ENCODE results near the gene STK32C. TPM values are rescaled to one million over a fixed set of nuclear protein-coding genes. Genes with fewer than 3 reads are reported as not detected.
"Not testable (repeated sequence)": the region's sequence is repeated elsewhere in the genome, so short reads cannot be mapped to it uniquely, and the experiment has no call there.

STK32C gene
- total RNA-seq, 1 experiment from 2014 or later: 20.7 TPM

DNA sequence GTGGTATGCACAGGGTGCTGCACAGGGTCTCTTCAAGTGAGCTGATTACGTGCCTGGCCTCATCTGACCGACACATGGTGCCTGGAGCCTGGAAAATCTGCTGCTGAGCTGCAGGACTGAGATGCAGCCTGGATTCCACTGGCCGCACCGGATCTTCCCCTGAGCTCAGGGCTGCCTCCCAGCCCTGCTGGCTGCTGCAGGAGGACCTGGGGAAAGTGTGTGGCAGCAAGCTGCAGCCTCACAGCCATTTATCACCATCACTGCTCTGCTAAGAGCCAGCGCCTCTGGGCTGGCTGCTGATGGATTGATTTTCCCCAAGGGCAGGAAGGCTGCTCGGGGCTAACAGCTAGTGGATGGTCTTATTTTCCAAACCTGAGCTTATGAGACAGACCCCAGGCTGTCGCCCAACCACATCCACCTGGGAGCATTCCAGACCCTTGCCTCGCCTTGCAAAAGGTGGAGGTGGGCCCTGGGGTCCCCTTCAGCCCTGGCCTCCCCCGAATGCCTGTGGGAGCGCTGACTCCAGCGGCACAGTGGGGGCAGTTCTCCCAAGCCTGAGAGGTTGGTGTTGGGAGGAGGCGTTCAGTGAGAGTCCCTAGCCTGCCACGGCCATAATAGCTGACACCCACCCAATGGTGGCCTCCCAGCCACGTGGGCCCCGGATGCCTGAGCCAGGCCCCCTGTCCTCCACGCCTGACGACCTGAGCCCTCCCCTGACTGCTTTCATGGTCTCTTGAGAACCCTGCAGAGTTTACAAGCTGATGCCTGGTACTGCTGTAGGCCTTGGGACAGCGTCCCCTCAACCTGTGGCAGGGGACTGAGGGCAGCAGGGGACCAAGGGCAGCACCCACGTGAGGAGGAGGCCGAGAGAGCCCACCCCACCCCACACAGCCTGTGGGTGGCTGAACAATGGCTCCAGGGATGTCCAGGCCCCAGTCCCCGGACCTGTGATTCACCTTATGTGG, 38.2 kb downstream of the STK32C start:
- TF ChIP-seq, protein P1, sequence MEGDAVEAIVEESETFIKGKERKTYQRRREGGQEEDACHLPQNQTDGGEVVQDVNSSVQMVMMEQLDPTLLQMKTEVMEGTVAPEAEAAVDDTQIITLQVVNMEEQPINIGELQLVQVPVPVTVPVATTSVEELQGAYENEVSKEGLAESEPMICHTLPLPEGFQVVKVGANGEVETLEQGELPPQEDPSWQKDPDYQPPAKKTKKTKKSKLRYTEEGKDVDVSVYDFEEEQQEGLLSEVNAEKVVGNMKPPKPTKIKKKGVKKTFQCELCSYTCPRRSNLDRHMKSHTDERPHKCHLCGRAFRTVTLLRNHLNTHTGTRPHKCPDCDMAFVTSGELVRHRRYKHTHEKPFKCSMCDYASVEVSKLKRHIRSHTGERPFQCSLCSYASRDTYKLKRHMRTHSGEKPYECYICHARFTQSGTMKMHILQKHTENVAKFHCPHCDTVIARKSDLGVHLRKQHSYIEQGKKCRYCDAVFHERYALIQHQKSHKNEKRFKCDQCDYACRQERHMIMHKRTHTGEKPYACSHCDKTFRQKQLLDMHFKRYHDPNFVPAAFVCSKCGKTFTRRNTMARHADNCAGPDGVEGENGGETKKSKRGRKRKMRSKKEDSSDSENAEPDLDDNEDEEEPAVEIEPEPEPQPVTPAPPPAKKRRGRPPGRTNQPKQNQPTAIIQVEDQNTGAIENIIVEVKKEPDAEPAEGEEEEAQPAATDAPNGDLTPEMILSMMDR (IDR thresholded peaks at IDR 0.05; ENCODE audit: unreplicated experiment): no peak
- Mint-ChIP-seq H3K4me3 (ENCODE audit: unreplicated experiment) (no peak overlapping the region), H3K36me3 (ENCODE audit: insufficient read depth, unreplicated experiment) (no peaks in the 10 kb centered on the region), H3K27me3 (ENCODE audit: insufficient read depth, unreplicated experiment) (no peaks in the 10 kb centered on the region), H3K4me1 (ENCODE audit: insufficient read depth, unreplicated experiment) (no peaks in the 10 kb centered on the region), H3K27ac (ENCODE audit: low read depth, unreplicated experiment) (no peak overlapping the region), H3K9me3 (ENCODE audit: unreplicated experiment) (no peaks in the 10 kb centered on the region)
- DNase-seq (ENCODE audit: unreplicated experiment): no peak
- POLR2A ChIA-PET: interaction anchor here (0.6 kb wide), 2 partner anchors 21 to 274 kb away, joined by 3 to 4 read pairs; no protein-coding TSS in a partner anchor
- no TSS peak for BruUV-seq (replicated peaks)
- CTCF ChIA-PET: interaction anchor here (0.5 kb wide), 1 partner anchor 160 kb away, joined by 3 read pairs; no protein-coding TSS in a partner anchor
- intact Hi-C loops (cut with micrococcal nuclease): no loop called here

DNA sequence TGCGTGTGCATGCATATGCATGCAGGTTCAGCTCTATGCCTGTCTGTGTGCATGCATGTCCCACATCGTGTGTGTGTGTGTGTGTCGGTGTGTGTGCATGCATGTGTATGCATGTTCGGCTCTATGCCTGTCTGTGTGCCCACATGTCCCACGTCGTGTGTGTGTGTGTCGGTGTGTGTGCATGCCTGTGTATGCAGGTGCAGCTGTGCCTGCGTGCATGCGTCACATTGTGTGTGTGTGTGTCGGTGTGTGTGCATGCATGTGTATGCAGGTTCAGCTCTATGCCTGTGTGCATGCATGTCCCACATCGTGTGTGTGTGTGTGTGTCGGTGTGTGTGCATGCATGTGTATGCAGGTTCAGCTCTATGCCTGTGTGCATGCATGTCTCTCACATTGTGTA, 39.8 kb downstream of the STK32C start:
- H3K36me3 Mint-ChIP-seq (ENCODE audit: insufficient read depth, unreplicated experiment); BruUV-seq (replicated peaks); H3K27me3 Mint-ChIP-seq (ENCODE audit: insufficient read depth, unreplicated experiment); DNase-seq (ENCODE audit: unreplicated experiment); H3K4me3 Mint-ChIP-seq (ENCODE audit: unreplicated experiment); H3K4me1 Mint-ChIP-seq (ENCODE audit: insufficient read depth, unreplicated experiment); intact Hi-C loops (cut with micrococcal nuclease); POLR2A ChIA-PET; CTCF ChIA-PET; H3K9me3 Mint-ChIP-seq (ENCODE audit: unreplicated experiment); H3K27ac Mint-ChIP-seq (ENCODE audit: low read depth, unreplicated experiment): not testable (repeated sequence)

DNA sequence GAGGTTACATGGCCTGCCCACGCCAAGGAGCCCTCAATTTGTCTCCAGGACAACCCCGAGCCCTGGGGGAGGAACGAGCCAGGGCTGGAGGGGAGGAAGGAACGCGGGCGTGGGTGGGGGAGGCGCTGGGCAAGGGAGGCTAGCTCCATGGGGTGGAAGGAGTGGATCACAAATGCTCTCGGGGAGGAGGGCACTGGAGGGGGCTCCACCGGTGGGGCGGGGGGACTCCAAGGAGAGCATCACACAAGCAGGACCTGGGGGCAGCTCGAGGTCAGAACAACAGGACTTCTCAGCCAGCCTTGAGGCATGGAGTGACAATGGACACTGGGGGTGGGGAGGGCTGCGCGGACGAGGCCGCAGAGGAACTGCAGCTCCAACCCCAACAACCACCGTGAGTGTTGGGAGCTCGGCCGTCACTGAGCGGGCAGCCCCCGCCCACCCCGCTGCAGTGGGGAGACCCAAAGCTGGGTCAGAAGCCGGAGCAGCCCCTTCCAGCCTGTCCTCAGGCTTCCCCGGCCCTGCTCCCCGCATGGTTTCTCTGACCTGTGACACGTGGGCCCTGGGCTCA, 41.1 kb downstream of the STK32C start:
- DNase-seq (ENCODE audit: unreplicated experiment): no peak
- no peak overlapping the region for H3K27ac Mint-ChIP-seq (ENCODE audit: low read depth, unreplicated experiment)
- no peak overlapping the region for H3K4me3 Mint-ChIP-seq (ENCODE audit: unreplicated experiment)
- ChIA-PET CTCF (interaction anchor here (0.6 to 0.7 kb wide), 3 partner anchors 51 to 302 kb away, joined by 3 to 4 read pairs (median 3); partner anchors contain the start of gene JAKMIP3), POLR2A (no interaction called here)
- TF ChIP-seq, protein P1 (IDR thresholded peaks at IDR 0.05; ENCODE audit: unreplicated experiment): no peak
- H3K4me1 Mint-ChIP-seq (ENCODE audit: insufficient read depth, unreplicated experiment): no peaks in the 10 kb centered on the region
- no TSS peak for BruUV-seq (replicated peaks)
- no peaks in the 10 kb centered on the region for H3K36me3 Mint-ChIP-seq (ENCODE audit: insufficient read depth, unreplicated experiment)
- H3K9me3 Mint-ChIP-seq (ENCODE audit: unreplicated experiment): no peaks in the 10 kb centered on the region
- H3K27me3 Mint-ChIP-seq (ENCODE audit: insufficient read depth, unreplicated experiment): no peaks in the 10 kb centered on the region
- intact Hi-C loops (cut with micrococcal nuclease): no loop called here

DNA sequence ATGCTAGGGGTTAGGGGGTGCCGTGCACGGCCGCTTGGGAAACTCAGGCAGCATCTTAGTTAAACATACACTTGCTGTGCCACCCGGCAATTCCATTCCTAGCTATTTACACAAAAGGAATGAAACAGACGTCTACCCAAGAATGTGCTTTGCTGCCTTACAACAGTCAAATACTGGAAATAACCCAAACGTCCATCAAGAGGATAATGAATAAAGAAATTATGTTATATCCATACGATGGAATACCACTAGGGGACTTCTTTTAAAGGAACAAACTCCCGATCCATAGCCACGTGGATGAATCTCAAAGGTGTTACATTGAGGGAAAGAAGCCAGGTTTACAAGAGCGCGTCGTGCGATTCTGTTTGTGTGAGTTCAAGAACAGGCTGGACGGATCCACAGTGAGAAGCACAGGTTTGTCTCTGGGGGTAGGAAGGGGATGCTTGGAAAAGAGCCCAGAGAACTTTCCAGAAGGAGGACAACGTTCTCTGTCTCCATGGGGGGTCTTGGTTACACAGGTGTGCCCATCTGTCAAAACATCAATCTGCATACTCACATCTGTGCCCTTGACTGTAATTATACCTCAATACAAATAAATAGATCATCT, 41.8 kb downstream of the STK32C start:
- TF ChIP-seq, protein P1 (IDR thresholded peaks at IDR 0.05; ENCODE audit: unreplicated experiment): no peak
- BruUV-seq (replicated peaks): no TSS peak
- Mint-ChIP-seq H3K4me3 (ENCODE audit: unreplicated experiment) (no peak overlapping the region), H3K27me3 (ENCODE audit: insufficient read depth, unreplicated experiment) (no peaks in the 10 kb centered on the region), H3K27ac (ENCODE audit: low read depth, unreplicated experiment) (no peak overlapping the region), H3K9me3 (ENCODE audit: unreplicated experiment) (no peaks in the 10 kb centered on the region), H3K4me1 (ENCODE audit: insufficient read depth, unreplicated experiment) (no peaks in the 10 kb centered on the region), H3K36me3 (ENCODE audit: insufficient read depth, unreplicated experiment) (no peaks in the 10 kb centered on the region)
- no peak for DNase-seq (ENCODE audit: unreplicated experiment)
- POLR2A ChIA-PET: no interaction called here
- CTCF ChIA-PET: interaction anchor here (0.6 kb wide), 1 partner anchor 303 kb away, joined by 4 read pairs; no protein-coding TSS in a partner anchor
- intact Hi-C loops (cut with micrococcal nuclease): no loop called here
